PC-9 (cell line): ENCODE results near the gene ZYG11A. TPM values are rescaled to one million over a fixed set of nuclear protein-coding genes. Genes with fewer than 3 reads are reported as not detected.

Source experiments
- BruUV-seq: library from RNA; stranded (reverse); fragments of 400-500 nt; replicated peaks from 2 replicates; lab custom pipeline; 2021; lab: Mats Ljungman, UMichigan
- CTCF ChIA-PET: fragments of 300-600 bp; sonication (Branson Sonifier 250); formaldehyde crosslinking; loops from one replicate; lab custom pipeline; 2022; ENCODE audit warnings: antibody characterized with exemption; lab: Charles Lee
- POLR2A ChIA-PET: fragments of 300-600 bp; sonication (Branson Sonifier 250); formaldehyde crosslinking; loops from one replicate; lab custom pipeline; 2022; ENCODE audit warnings: antibody characterized with exemption; ENCODE audit not compliant: unreplicated experiment; lab: Charles Lee
- DNase-seq, 2 experiments: peaks; one replicate each; pipeline versions ENCODE4 v3.0.0 to v3.0.0-alpha.2; 2015 to 2022; ENCODE audit warnings: mixed read lengths in 1 of 2
- H2AFZ ChIP-seq: fragments of 200-600 bp; sonication (generic); 2 replicates; pipeline ENCODE4 v1.8.1; 2017; ENCODE audit warnings: antibody characterized with exemption
- H3F3A ChIP-seq: fragments of 200-600 bp; sonication (generic); 2 replicates; pipeline ENCODE4 v1.8.1; 2017; ENCODE audit warnings: antibody characterized with exemption, mild to moderate bottlenecking, low read depth; ENCODE audit not compliant: insufficient read depth
- H3K27ac ChIP-seq: fragments of 200-600 bp; sonication (generic); 2 replicates; pipeline ENCODE4 v1.6.1; 2016; ENCODE audit warnings: mixed run types
- H3K27me3 ChIP-seq: fragments of 200-600 bp; sonication (generic); 2 replicates; pipeline ENCODE4 v1.6.1; 2016; ENCODE audit warnings: low read depth, mixed run types; ENCODE audit not compliant: insufficient read depth
- H3K36me3 ChIP-seq: fragments of 200-600 bp; sonication (generic); 2 replicates; pipeline ENCODE4 v1.6.1; 2016; ENCODE audit warnings: low read depth, mixed run types
- H3K4me1 ChIP-seq: fragments of 200-600 bp; sonication (generic); replicated peaks from 2 replicates; pipeline ENCODE4 v1.6.1; 2016; ENCODE audit warnings: mixed run types; ENCODE audit not compliant: insufficient read depth
- H3K4me2 ChIP-seq: fragments of 200-600 bp; sonication (generic); 2 replicates; pipeline ENCODE4 v1.6.1; 2017; ENCODE audit warnings: mixed run types
- H3K4me3 ChIP-seq: fragments of 200-600 bp; sonication (generic); 2 replicates; pipeline ENCODE4 v1.6.1; 2016; ENCODE audit warnings: mixed run types
- H3K79me2 ChIP-seq: fragments of 200-600 bp; sonication (generic); 2 replicates; pipeline ENCODE4 v1.6.1; 2017; ENCODE audit warnings: low read depth, mixed run types
- H3K9me2 ChIP-seq: fragments of 200-600 bp; sonication (generic); 2 replicates; pipeline ENCODE4 v1.8.1; 2017; ENCODE audit warnings: mild to moderate bottlenecking; ENCODE audit not compliant: insufficient read depth
- H3K9me3 ChIP-seq: fragments of 200-600 bp; sonication (generic); 2 replicates; pipeline ENCODE4 v1.8.1; 2016; ENCODE audit warnings: low read depth; ENCODE audit not compliant: insufficient read depth
- H4K20me1 ChIP-seq: fragments of 200-600 bp; sonication (generic); 2 replicates; pipeline ENCODE4 v1.8.1; 2017; ENCODE audit not compliant: insufficient read depth
- EZH2 ChIP-seq: fragments of 200-600 bp; sonication (generic); IDR thresholded peaks from 2 replicates; pipeline ENCODE4 v1.8.0; 2017; ENCODE audit warnings: antibody characterized with exemption, low read depth
- intact Hi-C: fragments of 100-400 bp; cut with micrococcal nuclease; formaldehyde crosslinking; loops from one replicate; pipeline ENCODE4 v1.10.0; 2022; ENCODE audit not compliant: unreplicated experiment
- total RNA-seq: library from RNA; stranded (reverse); gene quantifications from 2 replicates; pipeline ENCODE4 v1.2.3, GENCODE V29; 2021
- TF ChIP-seq, protein P1 (sequence below): fragments of 200-600 bp; sonication (generic); conservative IDR thresholded peaks from 2 replicates; pipeline ENCODE4 v1.6.1; 2017; ENCODE audit warnings: mixed run types, antibody characterized with exemption, mild to moderate bottlenecking, moderate library complexity

The ZYG11A gene
- total RNA-seq, 1 experiment from 2014 or later, result 11.5 TPM

DNA sequence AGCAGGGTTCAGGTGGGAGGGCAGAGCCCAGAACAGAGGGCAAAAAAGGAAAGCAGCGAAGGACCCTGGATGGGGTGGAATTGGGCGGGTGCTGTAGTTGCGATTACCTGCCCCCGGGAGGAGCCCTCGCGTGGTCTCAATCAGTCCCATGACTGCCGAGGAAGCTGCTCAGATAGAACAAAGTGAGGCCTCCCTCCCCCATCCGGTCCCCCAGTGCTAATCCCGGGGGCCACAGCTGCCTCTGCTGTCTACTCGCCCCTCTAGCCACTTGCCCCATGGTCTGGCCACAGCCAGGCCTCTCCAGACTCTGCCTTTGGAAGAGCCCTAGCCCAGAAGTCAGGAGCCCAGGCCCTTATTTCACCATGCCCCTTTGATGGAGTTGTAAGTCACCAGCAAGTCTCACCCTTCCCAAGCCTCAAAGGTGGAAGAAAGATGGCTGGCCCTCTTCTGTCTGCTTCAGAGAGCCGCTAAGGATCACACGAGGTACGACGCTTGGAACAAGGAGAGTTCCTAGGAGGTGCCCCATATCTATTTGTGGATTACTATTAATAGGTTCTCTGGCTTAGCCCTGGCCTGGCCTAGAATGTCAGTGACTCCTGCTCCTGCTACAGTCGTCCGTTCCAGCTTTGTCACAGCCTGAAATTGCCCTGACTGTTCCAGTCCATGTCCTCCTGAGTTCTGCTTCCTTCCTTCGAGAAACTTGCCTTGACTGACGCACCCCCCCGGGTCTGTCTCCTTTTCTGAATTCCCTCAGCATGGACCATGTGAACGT lies 62.6 kb downstream of the ZYG11A start:
- no TSS peak for BruUV-seq
- no peak for TF ChIP-seq EZH2
- TF ChIP-seq, protein P1, sequence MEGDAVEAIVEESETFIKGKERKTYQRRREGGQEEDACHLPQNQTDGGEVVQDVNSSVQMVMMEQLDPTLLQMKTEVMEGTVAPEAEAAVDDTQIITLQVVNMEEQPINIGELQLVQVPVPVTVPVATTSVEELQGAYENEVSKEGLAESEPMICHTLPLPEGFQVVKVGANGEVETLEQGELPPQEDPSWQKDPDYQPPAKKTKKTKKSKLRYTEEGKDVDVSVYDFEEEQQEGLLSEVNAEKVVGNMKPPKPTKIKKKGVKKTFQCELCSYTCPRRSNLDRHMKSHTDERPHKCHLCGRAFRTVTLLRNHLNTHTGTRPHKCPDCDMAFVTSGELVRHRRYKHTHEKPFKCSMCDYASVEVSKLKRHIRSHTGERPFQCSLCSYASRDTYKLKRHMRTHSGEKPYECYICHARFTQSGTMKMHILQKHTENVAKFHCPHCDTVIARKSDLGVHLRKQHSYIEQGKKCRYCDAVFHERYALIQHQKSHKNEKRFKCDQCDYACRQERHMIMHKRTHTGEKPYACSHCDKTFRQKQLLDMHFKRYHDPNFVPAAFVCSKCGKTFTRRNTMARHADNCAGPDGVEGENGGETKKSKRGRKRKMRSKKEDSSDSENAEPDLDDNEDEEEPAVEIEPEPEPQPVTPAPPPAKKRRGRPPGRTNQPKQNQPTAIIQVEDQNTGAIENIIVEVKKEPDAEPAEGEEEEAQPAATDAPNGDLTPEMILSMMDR, result peak; percentile 66
- no peak overlapping the region for H3K4me3 ChIP-seq
- peaks cover 6% of the 10 kb centered on the region for H3K4me1 ChIP-seq
- POLR2A ChIA-PET, result interaction anchor here (0.6 kb wide), 1 partner anchor 72 kb away, joined by 7 read pairs; no protein-coding TSS in a partner anchor
- no peak overlapping the region for H2AFZ ChIP-seq
- no peaks in the 10 kb centered on the region for H3K9me2 ChIP-seq
- H3K4me2 ChIP-seq, result no peak overlapping the region
- CTCF ChIA-PET, result interaction anchor here (0.5 to 0.6 kb wide), 2 partner anchors 17 to 198 kb away, joined by 3 read pairs; no protein-coding TSS in a partner anchor
- intact Hi-C loops, result loop anchor here (1.0 kb wide), 1 partner anchor 280 kb away; no protein-coding TSS in a partner anchor
- no peaks in the 10 kb centered on the region for H4K20me1 ChIP-seq
- no peak overlapping the region for H3K27ac ChIP-seq
- no peaks in the 10 kb centered on the region for H3K27me3 ChIP-seq
- peak in 1 of 2 experiments; percentile 35 for DNase-seq
- H3K79me2 ChIP-seq, result no peaks in the 10 kb centered on the region
- no peaks in the 10 kb centered on the region for H3K9me3 ChIP-seq
- H3F3A ChIP-seq, result peaks cover 8% of the 10 kb centered on the region
- H3K36me3 ChIP-seq, result no peaks in the 10 kb centered on the region

DNA sequence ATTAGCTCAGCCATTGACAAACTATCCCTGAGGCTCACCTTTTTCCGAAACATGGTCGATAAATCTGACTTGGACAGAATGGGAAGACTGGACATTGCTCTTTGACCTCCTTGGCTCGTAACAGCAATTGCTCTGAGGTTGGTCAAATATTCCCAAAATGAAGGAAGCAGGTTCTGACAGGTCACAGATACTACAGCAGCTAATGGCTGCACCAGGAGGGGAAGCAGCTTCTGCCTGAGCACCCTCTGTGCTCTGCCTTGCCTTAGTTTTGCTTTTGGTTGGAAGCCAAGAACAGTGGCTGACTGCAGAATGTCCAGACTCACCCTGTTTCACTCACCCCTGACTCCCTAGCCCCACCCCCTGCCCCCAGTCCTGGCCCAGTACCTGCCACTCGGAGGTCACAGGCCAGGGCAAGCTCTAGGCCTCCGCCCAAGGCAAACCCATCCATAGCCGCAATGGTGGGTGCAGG lies 63.6 kb downstream of the ZYG11A start:
- Histone ChIP-seq H3K4me1 (peaks cover 6% of the 10 kb centered on the region), H3K4me3 (no peak overlapping the region), H3K79me2 (no peaks in the 10 kb centered on the region), H3K36me3 (no peaks in the 10 kb centered on the region), H3K9me2 (no peaks in the 10 kb centered on the region), H2AFZ (no peak overlapping the region), H4K20me1 (no peaks in the 10 kb centered on the region), H3F3A (peaks cover 7% of the 10 kb centered on the region), H3K9me3 (no peaks in the 10 kb centered on the region), H3K4me2 (no peak overlapping the region), H3K27ac (no peak overlapping the region), H3K27me3 (no peaks in the 10 kb centered on the region)
- DNase-seq, result no peak
- CTCF ChIA-PET, result interaction anchor here (0.5 kb wide), 1 partner anchor 286 kb away, joined by 6 read pairs; no protein-coding TSS in a partner anchor
- BruUV-seq, result no TSS peak
- intact Hi-C loops, result no loop called here
- POLR2A ChIA-PET, result no interaction called here
- TF ChIP-seq, protein P1, result no peak
- no peak for TF ChIP-seq EZH2

DNA sequence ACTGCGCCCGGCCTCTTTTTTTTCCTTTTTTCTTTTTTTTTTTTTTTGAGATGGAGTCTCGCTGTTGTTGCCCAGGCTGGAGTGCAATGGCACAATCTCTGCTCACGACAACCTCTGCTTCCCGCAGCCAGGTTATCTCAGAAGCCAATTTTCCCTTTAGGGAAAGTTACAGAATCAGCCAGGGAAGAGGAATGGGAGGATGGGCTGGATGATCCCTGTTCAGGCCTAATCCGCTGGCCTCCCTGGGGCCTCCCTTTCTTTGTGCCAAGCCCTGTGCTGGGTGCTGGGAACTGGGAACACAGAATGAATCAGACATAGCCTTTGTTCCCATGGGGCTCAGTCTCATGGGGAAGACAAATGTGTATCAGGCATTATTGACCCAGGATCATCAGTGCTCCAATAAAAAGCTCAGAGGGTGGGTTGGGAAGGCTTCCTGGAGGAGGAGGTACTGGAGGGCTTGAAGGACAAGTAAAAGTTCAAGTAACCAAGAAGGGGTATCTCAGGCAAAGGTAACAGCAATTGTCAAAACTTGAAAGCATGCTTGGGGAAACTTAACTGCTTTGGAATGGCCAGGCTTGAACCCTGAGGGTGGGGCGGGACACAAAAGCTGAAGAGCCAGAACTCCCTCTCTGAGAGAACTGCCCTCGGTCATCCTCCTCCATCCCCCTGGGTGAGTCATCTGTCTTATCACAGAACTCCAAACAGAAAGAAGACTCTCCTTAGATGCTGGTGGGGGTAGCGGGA lies 64.7 kb downstream of the ZYG11A start:
- no peaks in the 10 kb centered on the region; the same call in 1 of the 2 replicates for H3F3A ChIP-seq
- intact Hi-C loops, result no loop called here
- CTCF ChIA-PET, result no interaction called here
- no peak overlapping the region for H2AFZ ChIP-seq
- BruUV-seq, result no TSS peak
- H3K27ac ChIP-seq, result no peak overlapping the region
- DNase-seq, result peak in 1 of 2 experiments; percentile 51
- no peaks in the 10 kb centered on the region for H3K27me3 ChIP-seq
- TF ChIP-seq EZH2, result no peak
- TF ChIP-seq, protein P1, result no peak
- no peaks in the 10 kb centered on the region for H4K20me1 ChIP-seq
- no peaks in the 10 kb centered on the region for H3K9me2 ChIP-seq
- no peak overlapping the region; the same call in 1 of the 2 replicates for H3K4me2 ChIP-seq
- no peaks in the 10 kb centered on the region for H3K36me3 ChIP-seq
- H3K9me3 ChIP-seq, result no peaks in the 10 kb centered on the region
- no peaks in the 10 kb centered on the region for H3K79me2 ChIP-seq
- no peak overlapping the region for H3K4me3 ChIP-seq
- peaks cover 6% of the 10 kb centered on the region for H3K4me1 ChIP-seq
- POLR2A ChIA-PET, result interaction anchor here (0.5 kb wide), 1 partner anchor 11 kb away, joined by 4 read pairs; no protein-coding TSS in a partner anchor
